ENCODE results near the gene TBX3. TPM values are rescaled to one million over a fixed set of nuclear protein-coding genes. Genes with fewer than 3 reads are reported as not detected.
"Not testable (repeated sequence)": the region's sequence is repeated elsewhere in the genome, so short reads cannot be mapped to it uniquely, and the experiment has no call there.

TBX3 gene
- 2.7 TPM for polyA plus RNA-seq (2013, experiment 1 of 2; ENCODE audit: insufficient read length)
- polyA plus RNA-seq (2013, experiment 2 of 2; ENCODE audit: insufficient read length) = 2.2 TPM

GRCh38 chr12:114684098-114684869 lies at the start of gene TBX3:
Gene TBX3 (minus strand): TSS chr12:114684175. CDS start chr12:114683200, 975 bp downstream.
- DNase-seq = peak; percentile 98

GRCh38 chr12:114732426-114733030 lies 48.6 kb upstream of the TBX3 start:
- DNase-seq = no peak

- DNase-seq = peak; percentile 37
Observed at GRCh38 chr12:114729731-114730130, 45.8 kb upstream of the TBX3 start.

GRCh38 chr12:114726092-114726710 lies 42.2 kb upstream of the TBX3 start:
- no peak for DNase-seq

GRCh38 chr12:114722176-114722575 lies 38.2 kb upstream of the TBX3 start:
- not testable (repeated sequence) for DNase-seq

- DNase-seq = no peak
Observed at GRCh38 chr12:114721266-114721665, 37.3 kb upstream of the TBX3 start.

GRCh38 chr12:114713466-114714215 lies 29.7 kb upstream of the TBX3 start:
- no peak for DNase-seq

GRCh38 chr12:114711689-114712152 lies 27.7 kb upstream of the TBX3 start:
- no peak for DNase-seq

- DNase-seq = no peak
Observed at GRCh38 chr12:114710151-114710550, 26.2 kb upstream of the TBX3 start.

- DNase-seq = no peak
Observed at GRCh38 chr12:114709112-114709511, 25.1 kb upstream of the TBX3 start.

GRCh38 chr12:114708598-114708997 lies 24.6 kb upstream of the TBX3 start:
- DNase-seq = not testable (repeated sequence)

GRCh38 chr12:114704096-114704495 lies 20.1 kb upstream of the TBX3 start:
- DNase-seq = no peak

- no peak for DNase-seq
Observed at GRCh38 chr12:114703060-114703493, 19.1 kb upstream of the TBX3 start.

- DNase-seq = no peak
Observed at GRCh38 chr12:114702462-114702861, 18.5 kb upstream of the TBX3 start.

GRCh38 chr12:114701553-114701952 lies 17.6 kb upstream of the TBX3 start:
- DNase-seq = no peak

- no peak for DNase-seq
Observed at GRCh38 chr12:114701104-114701414, 17.1 kb upstream of the TBX3 start.

GRCh38 chr12:114700392-114701103 lies 16.6 kb upstream of the TBX3 start:
- DNase-seq = peak; percentile 21

GRCh38 chr12:114698566-114699163 lies 14.7 kb upstream of the TBX3 start:
- no peak for DNase-seq

GRCh38 chr12:114697741-114698565 lies 14.0 kb upstream of the TBX3 start:
- no peak for DNase-seq

GRCh38 chr12:114697243-114697716 lies 13.3 kb upstream of the TBX3 start:
- DNase-seq = no peak
